ENCODE results near the gene ITGAD.

DNA sequence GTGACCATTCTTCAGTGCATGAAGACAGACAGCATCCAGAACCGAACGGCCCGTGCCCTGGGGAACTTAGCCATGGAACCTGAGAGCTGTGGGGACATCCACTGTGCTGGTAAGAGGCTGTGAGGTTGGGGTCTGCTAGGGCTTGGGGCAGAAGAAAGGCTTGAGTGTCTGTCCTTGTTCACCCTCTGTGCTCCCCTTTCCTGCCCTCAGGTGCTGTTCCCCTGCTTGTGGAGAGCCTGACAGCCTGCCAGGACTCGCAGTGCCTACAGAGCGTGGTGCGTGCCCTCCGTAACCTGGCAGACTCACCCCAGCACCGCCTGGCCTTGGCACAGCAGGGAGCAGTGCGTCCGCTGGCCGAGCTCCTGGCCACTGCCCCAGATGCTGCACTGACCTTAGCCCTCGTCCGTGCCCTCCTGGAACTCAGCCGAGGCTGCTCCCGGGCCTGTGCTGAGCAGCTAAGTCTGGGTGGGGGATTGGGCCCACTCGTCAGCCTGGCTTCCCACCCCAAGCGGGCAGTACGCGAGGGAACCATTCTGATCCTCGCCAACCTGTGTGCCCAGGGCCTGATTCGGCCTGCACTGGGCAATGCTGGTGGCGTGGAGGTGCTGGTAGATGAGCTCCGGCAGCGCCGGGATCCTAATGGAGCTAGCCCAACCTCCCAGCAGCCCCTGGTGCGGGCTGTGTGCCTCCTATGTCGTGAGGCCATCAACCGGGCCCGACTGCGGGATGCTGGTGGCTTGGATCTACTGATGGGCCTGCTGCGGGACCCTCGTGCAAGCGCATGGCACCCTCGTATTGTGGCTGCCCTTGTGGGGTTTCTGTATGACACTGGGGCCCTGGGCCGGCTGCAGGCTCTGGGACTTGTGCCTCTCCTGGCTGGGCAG lies 69.0 kb downstream of the ITGAD start:
- no peak for TF ChIP-seq PPARA (CRISPR knock-in tag; IDR thresholded peaks at IDR 0.05; ENCODE audit: borderline replicate concordance)
- no peak for TF ChIP-seq ZFP3 (CRISPR knock-in tag; IDR thresholded peaks at IDR 0.05)
- TF ChIP-seq ARNTL (CRISPR knock-in tag; IDR thresholded peaks at IDR 0.05; ENCODE audit: borderline replicate concordance, low read depth), result no peak
- no peak for TF ChIP-seq TOX (CRISPR knock-in tag; IDR thresholded peaks at IDR 0.05; ENCODE audit: borderline replicate concordance)
- TF ChIP-seq, protein P1, sequence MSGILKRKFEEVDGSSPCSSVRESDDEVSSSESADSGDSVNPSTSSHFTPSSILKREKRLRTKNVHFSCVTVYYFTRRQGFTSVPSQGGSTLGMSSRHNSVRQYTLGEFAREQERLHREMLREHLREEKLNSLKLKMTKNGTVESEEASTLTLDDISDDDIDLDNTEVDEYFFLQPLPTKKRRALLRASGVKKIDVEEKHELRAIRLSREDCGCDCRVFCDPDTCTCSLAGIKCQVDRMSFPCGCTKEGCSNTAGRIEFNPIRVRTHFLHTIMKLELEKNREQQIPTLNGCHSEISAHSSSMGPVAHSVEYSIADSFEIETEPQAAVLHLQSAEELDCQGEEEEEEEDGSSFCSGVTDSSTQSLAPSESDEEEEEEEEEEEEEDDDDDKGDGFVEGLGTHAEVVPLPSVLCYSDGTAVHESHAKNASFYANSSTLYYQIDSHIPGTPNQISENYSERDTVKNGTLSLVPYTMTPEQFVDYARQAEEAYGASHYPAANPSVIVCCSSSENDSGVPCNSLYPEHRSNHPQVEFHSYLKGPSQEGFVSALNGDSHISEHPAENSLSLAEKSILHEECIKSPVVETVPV (CRISPR knock-in tag; IDR thresholded peaks at IDR 0.05), result no peak
- TF ChIP-seq, protein P2, sequence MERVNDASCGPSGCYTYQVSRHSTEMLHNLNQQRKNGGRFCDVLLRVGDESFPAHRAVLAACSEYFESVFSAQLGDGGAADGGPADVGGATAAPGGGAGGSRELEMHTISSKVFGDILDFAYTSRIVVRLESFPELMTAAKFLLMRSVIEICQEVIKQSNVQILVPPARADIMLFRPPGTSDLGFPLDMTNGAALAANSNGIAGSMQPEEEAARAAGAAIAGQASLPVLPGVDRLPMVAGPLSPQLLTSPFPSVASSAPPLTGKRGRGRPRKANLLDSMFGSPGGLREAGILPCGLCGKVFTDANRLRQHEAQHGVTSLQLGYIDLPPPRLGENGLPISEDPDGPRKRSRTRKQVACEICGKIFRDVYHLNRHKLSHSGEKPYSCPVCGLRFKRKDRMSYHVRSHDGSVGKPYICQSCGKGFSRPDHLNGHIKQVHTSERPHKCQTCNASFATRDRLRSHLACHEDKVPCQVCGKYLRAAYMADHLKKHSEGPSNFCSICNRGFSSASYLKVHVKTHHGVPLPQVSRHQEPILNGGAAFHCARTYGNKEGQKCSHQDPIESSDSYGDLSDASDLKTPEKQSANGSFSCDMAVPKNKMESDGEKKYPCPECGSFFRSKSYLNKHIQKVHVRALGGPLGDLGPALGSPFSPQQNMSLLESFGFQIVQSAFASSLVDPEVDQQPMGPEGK (CRISPR knock-in tag; IDR thresholded peaks at IDR 0.05; ENCODE audit: borderline replicate concordance), result no peak
- no peak for TF ChIP-seq GLIS3 (CRISPR knock-in tag; IDR thresholded peaks at IDR 0.05)
- TF ChIP-seq CSDC2 (CRISPR knock-in tag; IDR thresholded peaks at IDR 0.05), result no peak
